GM12878 (cell line): ENCODE measurements around the gene RPL37A. TPM values are rescaled to one million over a fixed set of nuclear protein-coding genes. Genes with fewer than 3 reads are reported as not detected.

Experiments used
- ATAC-seq: fragments of 200-7000 bp; cut with Tn5 transposase; 3 replicates; pipeline ENCODE4 v1.9.1; 2020; ENCODE audit warnings: mild to moderate bottlenecking, moderate library complexity
- BruUV-seq: library from RNA; stranded (reverse); fragments of 400-500 nt; replicated peaks from 2 replicates; lab custom pipeline; 2021; lab: Mats Ljungman, UMichigan
- CTCF ChIA-PET: fragments of 300-600 bp; sonication (Branson Sonifier 250); formaldehyde crosslinking; extraction: SDS; loops from one replicate; lab custom pipeline; 2021; ENCODE audit warnings: inconsistent platforms; lab: Yijun Ruan, JAX
- POLR2A ChIA-PET: fragments of 350-600 bp; formaldehyde crosslinking; extraction: SDS; loops from one replicate; lab custom pipeline; 2021; ENCODE audit warnings: inconsistent platforms; lab: Charles Lee
- RAD21 ChIA-PET: fragments of 300-600 bp; sonication (Branson Sonifier 250); formaldehyde crosslinking; loops from one replicate; lab custom pipeline; 2023; ENCODE audit warnings: antibody characterized with exemption; ENCODE audit not compliant: unreplicated experiment; lab: Charles Lee
- SMC1A ChIA-PET: fragments of 300-600 bp; sonication (Branson Sonifier 250); formaldehyde crosslinking; loops from one replicate; lab custom pipeline; 2023; ENCODE audit not compliant: unreplicated experiment, uncharacterized antibody; lab: Charles Lee
- DNase-seq: peaks from one replicate; pipeline ENCODE4 v3.0.0-alpha.2; 2011; ENCODE audit warnings: low read depth, low spot score
- FAIRE-seq: peaks from 3 replicates; lab custom pipeline; 2011; peaks lifted over from hg19 to GRCh38; lab: Jason Lieb, UNC
- H2AFZ ChIP-seq: 2 replicates; pipeline ENCODE4 v1.6.0; 2011; ENCODE audit warnings: low read depth, low read length, control low read depth; ENCODE audit not compliant: control insufficient read depth
- H3K27ac ChIP-seq: 2 replicates; pipeline ENCODE4 v1.5.1; 2011; ENCODE audit warnings: control low read depth; ENCODE audit not compliant: control insufficient read depth, insufficient read depth
- H3K27me3 ChIP-seq, 2 experiments: replicated peaks in 1 of 2; 2 replicates each; pipeline versions ENCODE4 v1.6.0 to v1.6.1; 2011; ENCODE audit warnings: low read length in 1 of 2; ENCODE audit not compliant: control insufficient read depth in 2 of 2, insufficient read depth in 2 of 2
- H3K36me3 ChIP-seq, 2 experiments: 2 replicates each; pipeline ENCODE4 v1.5.1; 2011; ENCODE audit warnings: low read length in 1 of 2; ENCODE audit not compliant: control insufficient read depth in 2 of 2, insufficient read depth in 2 of 2
- H3K4me1 ChIP-seq: 2 replicates; pipeline ENCODE4 v1.6.1; 2011; ENCODE audit warnings: mild to moderate bottlenecking, low read length, moderate library complexity, mixed read lengths; ENCODE audit not compliant: control insufficient read depth, insufficient read depth
- H3K4me2 ChIP-seq: 2 replicates; pipeline ENCODE4 v1.6.0; 2011; ENCODE audit warnings: control low read depth; ENCODE audit not compliant: control insufficient read depth, insufficient read depth
- H3K4me3 ChIP-seq: fragments of 200-600 bp; sonication (generic); 2 replicates; pipeline ENCODE4 v1.5.1; 2016
- H3K79me2 ChIP-seq: 2 replicates; pipeline ENCODE4 v1.6.0; 2011; ENCODE audit warnings: low read length; ENCODE audit not compliant: control insufficient read depth, insufficient read depth
- H3K9ac ChIP-seq: 2 replicates; pipeline ENCODE4 v1.8.0; 2011; ENCODE audit warnings: low read length, control low read depth, mixed read lengths; ENCODE audit not compliant: control insufficient read depth, insufficient read depth
- H3K9me3 ChIP-seq: replicated peaks from 3 replicates; pipeline ENCODE4 v1.5.1; 2011; ENCODE audit warnings: mild to moderate bottlenecking, low read length; ENCODE audit not compliant: control insufficient read depth, insufficient read depth
- H4K20me1 ChIP-seq: 2 replicates; pipeline ENCODE4 v1.6.0; 2011; ENCODE audit not compliant: control insufficient read depth, insufficient read depth
- HDAC2 ChIP-seq: fragments of 200-600 bp; sonication (generic); IDR thresholded peaks from 2 replicates; pipeline ENCODE4 v1.6.1; 2017
- PAX8 ChIP-seq: fragments of 450-650 bp; IDR thresholded peaks from 2 replicates; pipeline ENCODE4 v1.6.1; 2017; ENCODE audit warnings: mild to moderate bottlenecking, moderate library complexity
- PML ChIP-seq: IDR thresholded peaks from 2 replicates; pipeline ENCODE4 v1.6.1; 2012; ENCODE audit warnings: low read length, inconsistent platforms
- TCF3 ChIP-seq: IDR thresholded peaks from 2 replicates; pipeline ENCODE4 v1.6.1; 2012; ENCODE audit warnings: low read depth, mild to moderate bottlenecking, low read length, borderline replicate concordance; ENCODE audit not compliant: insufficient read depth
- YBX1 ChIP-seq: fragments of 450-650 bp; IDR thresholded peaks from 2 replicates; pipeline ENCODE4 v1.6.1; 2016; ENCODE audit warnings: antibody characterized with exemption
- ZNF384 ChIP-seq: IDR thresholded peaks from 2 replicates; pipeline ENCODE4 v1.6.1; 2012; ENCODE audit warnings: low read depth, mild to moderate bottlenecking, low read length, improper control_type of control experiment, borderline replicate concordance
- ZNF592 ChIP-seq: fragments of 450-650 bp; IDR thresholded peaks from 2 replicates; pipeline ENCODE4 v1.6.1; 2017; ENCODE audit warnings: mild to moderate bottlenecking, moderate library complexity
- WGBS: methylation state at CpG from one replicate; pipeline ENCODE4 v1.1.6; 2016; ENCODE audit warnings: low lambda C conversion rate; ENCODE audit not compliant: insufficient replicate concordance, insufficient coverage; ENCODE audit errors: missing lambda C conversion rate; 5-methylcytosine and 5-hydroxymethylcytosine counted together
- in situ Hi-C: fragments of 300-500 bp; cut with MboI; formaldehyde crosslinking; loops from 9 replicates; pipeline ENCODE4 v1.14.3; 2018; ENCODE audit warnings: mixed read lengths
- intact Hi-C: fragments of 100-400 bp; cut with micrococcal nuclease; formaldehyde crosslinking; loops from one replicate; pipeline ENCODE4 v1.14.2; 2022; ENCODE audit not compliant: unreplicated experiment
- polyA plus RNA-seq, 11 experiments: library from polyadenylated mRNA; depleted of rRNA in 4 of 11; unstranded in 6 of 11; stranded (reverse) in 5 of 11; fragments of >200 nt; fragmentation: Nextera tagmentation in 4 of 11; fragmentation: Illumina TruSeq in 1 of 11; extraction: Ambion mirVana in 4 of 11; extraction: Trizol in 1 of 11; gene quantifications; 1 replicate in 1 of 11; 2 replicates in 10 of 11; pipeline versions ENCODE4 v1.2.1 to v1.2.3, GENCODE V29; 2011 to 2016; ENCODE audit warnings: inconsistent platforms in 2 of 11, missing spikeins in 2 of 11, low read depth in 1 of 11
- total RNA-seq, 4 experiments: library from RNA; depleted of rRNA in 3 of 4; stranded (reverse); fragments of >200 nt in 3 of 4; fragmentation: Illumina TruSeq in 1 of 4; extraction: Trizol in 1 of 4; gene quantifications; 2 replicates each; pipeline versions ENCODE4 v1.2.1 to v1.2.3, GENCODE V29; 2013 to 2021
- TF ChIP-seq, protein P1 (sequence below): IDR thresholded peaks from 2 replicates; pipeline ENCODE4 v1.6.1; 2012; ENCODE audit warnings: mild to moderate bottlenecking, low read depth, low read length

The RPL37A gene
- total and polyA plus RNA-seq, 10 of the 15 experiments (the other 5 are each of a cell fraction or from before 2014, with no cell fraction given): 2,847 to 6,854 (median 5,110) TPM

DNA sequence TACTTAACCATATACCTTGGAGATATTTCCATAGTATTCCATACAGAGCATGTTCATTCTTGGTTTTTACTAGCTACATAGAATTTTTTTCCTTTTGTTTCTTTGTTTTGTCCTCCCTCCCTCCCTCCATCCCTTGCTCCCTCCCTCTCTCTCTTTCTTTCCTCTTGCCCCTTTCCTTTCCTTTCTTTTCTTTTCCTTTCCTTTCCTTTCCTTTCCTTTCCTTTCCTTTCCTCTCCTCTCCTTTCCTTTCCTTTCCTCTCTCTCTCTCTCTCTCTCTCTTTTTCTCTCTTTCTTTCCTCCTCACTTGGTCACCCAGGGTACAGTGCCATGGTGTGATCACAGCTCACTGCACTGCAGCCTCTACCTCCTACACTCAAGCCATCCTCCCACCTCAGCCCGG, 28.3 kb downstream of the RPL37A start:
- ChIA-PET CTCF (interaction anchor here (3.0 to 15.8 kb wide), 2 partner anchors 10 to 138 kb away, joined by 11 to 475 read pairs; no protein-coding TSS in a partner anchor), SMC1A (no interaction called here), POLR2A (no interaction called here), RAD21 (interaction anchor here (12.8 kb wide), 1 partner anchor 136 kb away, joined by 239 read pairs; no protein-coding TSS in a partner anchor)
- BruUV-seq: no TSS peak
- H3K9ac ChIP-seq: no peak overlapping the region
- H3K4me3 ChIP-seq: no peak overlapping the region
- ATAC-seq (no peak), FAIRE-seq (no peak), DNase-seq (no peak)
- H3K27me3 ChIP-seq: no peaks in the 10 kb centered on the region
- H3K79me2 ChIP-seq: no peaks in the 10 kb centered on the region
- no peak overlapping the region for H3K4me2 ChIP-seq
- H3K9me3 ChIP-seq: no peaks in the 10 kb centered on the region
- no peaks in the 10 kb centered on the region for H4K20me1 ChIP-seq
- no peak overlapping the region for H3K27ac ChIP-seq
- WGBS: 59% methylated on average over 1 of the region's 1 CpG
- TF ChIP-seq ZNF384 (no peak), PML (no peak), HDAC2 (no peak), PAX8 (no peak)
- no peaks in the 10 kb centered on the region for H3K4me1 ChIP-seq
- in situ Hi-C loops: no loop called here
- intact Hi-C loops: no loop called here
- no peak overlapping the region for H2AFZ ChIP-seq
- no peaks in the 10 kb centered on the region for H3K36me3 ChIP-seq

- DNase-seq (no peak), FAIRE-seq (no peak), ATAC-seq (no peak)
- ChIA-PET SMC1A (no interaction called here), RAD21 (no interaction called here), POLR2A (no interaction called here), CTCF (interaction anchor here (15.8 kb wide), 1 partner anchor 137 kb away, joined by 475 read pairs; no protein-coding TSS in a partner anchor)
- Histone ChIP-seq H3K9me3 (no peaks in the 10 kb centered on the region), H3K9ac (no peak overlapping the region), H3K36me3 (no peaks in the 10 kb centered on the region), H3K79me2 (no peaks in the 10 kb centered on the region), H3K27ac (no peak overlapping the region), H3K4me3 (no peak overlapping the region), H3K27me3 (no peaks in the 10 kb centered on the region), H3K4me1 (no peaks in the 10 kb centered on the region), H4K20me1 (no peaks in the 10 kb centered on the region), H2AFZ (no peak overlapping the region), H3K4me2 (no peak overlapping the region)
- intact Hi-C loops: no loop called here
- 41% methylated on average over 1 of the region's 1 CpG for WGBS
- BruUV-seq: no TSS peak
- in situ Hi-C loops: no loop called here
- no peak for TF ChIP-seq TCF3
- TF ChIP-seq ZNF592: no peak
- TF ChIP-seq YBX1: no peak
- TF ChIP-seq, protein P1, sequence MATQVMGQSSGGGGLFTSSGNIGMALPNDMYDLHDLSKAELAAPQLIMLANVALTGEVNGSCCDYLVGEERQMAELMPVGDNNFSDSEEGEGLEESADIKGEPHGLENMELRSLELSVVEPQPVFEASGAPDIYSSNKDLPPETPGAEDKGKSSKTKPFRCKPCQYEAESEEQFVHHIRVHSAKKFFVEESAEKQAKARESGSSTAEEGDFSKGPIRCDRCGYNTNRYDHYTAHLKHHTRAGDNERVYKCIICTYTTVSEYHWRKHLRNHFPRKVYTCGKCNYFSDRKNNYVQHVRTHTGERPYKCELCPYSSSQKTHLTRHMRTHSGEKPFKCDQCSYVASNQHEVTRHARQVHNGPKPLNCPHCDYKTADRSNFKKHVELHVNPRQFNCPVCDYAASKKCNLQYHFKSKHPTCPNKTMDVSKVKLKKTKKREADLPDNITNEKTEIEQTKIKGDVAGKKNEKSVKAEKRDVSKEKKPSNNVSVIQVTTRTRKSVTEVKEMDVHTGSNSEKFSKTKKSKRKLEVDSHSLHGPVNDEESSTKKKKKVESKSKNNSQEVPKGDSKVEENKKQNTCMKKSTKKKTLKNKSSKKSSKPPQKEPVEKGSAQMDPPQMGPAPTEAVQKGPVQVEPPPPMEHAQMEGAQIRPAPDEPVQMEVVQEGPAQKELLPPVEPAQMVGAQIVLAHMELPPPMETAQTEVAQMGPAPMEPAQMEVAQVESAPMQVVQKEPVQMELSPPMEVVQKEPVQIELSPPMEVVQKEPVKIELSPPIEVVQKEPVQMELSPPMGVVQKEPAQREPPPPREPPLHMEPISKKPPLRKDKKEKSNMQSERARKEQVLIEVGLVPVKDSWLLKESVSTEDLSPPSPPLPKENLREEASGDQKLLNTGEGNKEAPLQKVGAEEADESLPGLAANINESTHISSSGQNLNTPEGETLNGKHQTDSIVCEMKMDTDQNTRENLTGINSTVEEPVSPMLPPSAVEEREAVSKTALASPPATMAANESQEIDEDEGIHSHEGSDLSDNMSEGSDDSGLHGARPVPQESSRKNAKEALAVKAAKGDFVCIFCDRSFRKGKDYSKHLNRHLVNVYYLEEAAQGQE: no peak
These were observed 29.0 kb downstream of the RPL37A start for GRCh38 chr2:216527600-216527999.
